GM19463 (cell line): ENCODE measurements around the gene ENOSF1.
A peak's percentile ranks its signal among the peaks of the same experiment; 100 is the strongest.

Experiments
- ATAC-seq: cut with Tn5 transposase; IDR thresholded peaks from one replicate; pipeline ENCODE4 v1.9.1; 2021; ENCODE audit warnings: mild to moderate bottlenecking, moderate library complexity; ENCODE audit not compliant: unreplicated experiment

The ENOSF1 gene

DNA sequence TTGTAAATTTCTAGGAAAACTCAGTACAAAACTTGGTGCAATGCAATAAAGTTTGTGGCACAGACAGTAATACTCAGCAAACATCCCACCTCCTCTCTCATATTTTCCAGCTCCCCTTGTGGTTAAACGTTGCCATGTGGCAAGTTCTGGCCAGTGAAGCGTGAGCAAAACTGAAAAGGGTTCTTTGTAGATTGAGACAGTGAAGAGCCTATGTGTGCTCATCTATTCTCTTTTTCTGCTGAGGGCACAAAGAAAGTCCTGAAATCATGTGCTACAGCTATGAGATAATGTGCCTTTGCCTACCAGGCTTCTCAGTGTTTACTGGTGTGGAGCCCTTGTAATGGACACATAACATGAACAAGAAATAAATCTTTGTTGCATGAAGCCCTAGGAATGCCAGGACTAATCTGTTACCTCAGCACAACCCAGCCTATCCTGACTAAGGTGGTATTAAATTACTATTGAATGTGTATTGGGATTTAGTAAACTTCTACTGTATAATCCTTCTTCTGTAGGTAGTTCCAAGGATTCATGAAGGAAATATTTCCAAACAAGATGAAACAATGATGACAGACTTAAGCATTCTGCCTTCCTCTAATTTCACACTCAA is 67.9 kb downstream of the ENOSF1 start:
- peak; percentile 78 for ATAC-seq

DNA sequence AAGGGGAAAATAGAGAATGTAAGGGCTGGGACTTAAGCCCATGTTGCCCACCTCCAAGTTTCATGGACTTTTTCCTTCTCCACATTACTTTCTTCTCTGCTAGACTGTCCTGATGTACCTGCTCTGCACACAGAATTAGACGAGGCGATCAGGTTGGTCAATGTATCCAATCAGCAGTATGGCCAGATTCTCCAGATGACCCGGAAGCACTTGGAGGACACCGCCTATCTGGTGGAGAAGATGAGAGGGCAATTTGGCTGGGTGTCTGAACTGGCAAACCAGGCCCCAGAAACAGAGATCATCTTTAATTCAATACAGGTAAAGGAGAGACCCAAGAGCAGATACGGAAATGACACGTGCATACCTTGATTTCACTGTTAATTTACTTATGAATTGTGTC is 71.2 kb downstream of the ENOSF1 start:
- ATAC-seq, result no peak

- ATAC-seq, result no peak
Observed at GRCh38 chr18:635171-635570, 77.3 kb downstream of the ENOSF1 start.

GRCh38 chr18:634551-635045 is 77.8 kb downstream of the ENOSF1 start:
- ATAC-seq, result no peak

- ATAC-seq, result no peak
Observed at GRCh38 chr18:631560-631959, 80.9 kb downstream of the ENOSF1 start.

- no peak for ATAC-seq
Observed at GRCh38 chr18:629269-630150, 82.9 kb downstream of the ENOSF1 start.

DNA sequence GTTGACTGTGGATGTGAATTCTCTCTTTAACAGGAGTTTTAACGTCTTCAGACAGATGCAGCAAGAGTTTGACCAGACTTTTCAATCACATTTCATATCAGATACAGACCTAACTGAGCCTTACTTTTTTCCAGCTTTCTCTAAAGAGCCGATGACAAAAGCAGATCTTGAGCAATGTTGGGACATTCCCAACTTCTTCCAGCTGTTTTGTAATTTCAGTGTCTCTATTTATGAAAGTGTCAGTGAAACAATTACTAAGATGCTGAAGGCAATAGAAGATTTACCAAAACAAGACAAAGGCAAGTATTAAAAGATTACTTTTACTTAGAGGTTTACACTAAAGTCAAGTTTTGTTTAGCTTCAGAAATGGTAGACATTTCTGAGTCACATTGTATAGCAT is 85.2 kb downstream of the ENOSF1 start:
- no peak for ATAC-seq

- peak; percentile 69 for ATAC-seq
Observed at GRCh38 chr18:623761-624620, 88.4 kb downstream of the ENOSF1 start.

- no peak for ATAC-seq
Observed at GRCh38 chr18:622289-622688, 90.1 kb downstream of the ENOSF1 start.

GRCh38 chr18:621291-622043 is 91.0 kb downstream of the ENOSF1 start:
- ATAC-seq, result no peak
